NCI-H446 treated with DMSO at 0.1 percent for 48 hours (cell line): ENCODE results near the gene PNN.
"Not testable (repeated sequence)": the region's sequence is repeated elsewhere in the genome, so short reads cannot be mapped to it uniquely, and the experiment has no call there.

Source experiments
- DNase-seq: peaks from one replicate; lab custom pipeline; 2025; lab: John Stamatoyannopoulos, UW

The PNN gene

GRCh38 chr14:39229601-39230110 lies 54.6 kb downstream of the PNN start:
- DNase-seq = no peak

DNA sequence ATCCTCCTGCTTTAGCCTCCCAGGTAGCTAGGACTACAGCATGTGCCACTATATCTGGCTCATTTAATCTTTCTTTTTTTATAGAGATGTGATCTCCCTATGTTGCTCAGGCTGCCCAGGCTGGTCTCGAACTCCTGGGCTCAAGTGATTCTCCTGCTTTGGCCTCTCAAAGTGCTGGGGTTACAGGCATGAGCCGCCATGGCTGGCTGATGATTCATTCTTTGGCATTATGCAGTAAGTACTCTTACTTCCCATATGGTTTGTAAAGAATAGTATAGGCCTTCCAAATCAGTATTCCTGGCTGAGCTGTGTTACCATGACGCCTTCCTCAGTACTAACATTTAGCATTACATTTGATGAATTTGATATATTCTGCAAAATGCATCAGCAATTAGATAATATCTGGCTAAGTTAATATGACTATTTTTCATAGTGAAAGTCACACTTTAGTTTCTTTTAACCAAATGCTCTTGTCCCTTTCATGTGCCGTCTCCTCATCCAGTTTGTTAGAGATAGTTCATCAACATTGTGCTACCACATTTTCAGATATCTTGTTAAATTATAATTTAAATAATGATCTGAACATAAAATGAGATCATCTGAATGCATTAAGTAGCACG lies 55.5 kb downstream of the PNN start:
- peak; percentile 9 for DNase-seq

- not testable (repeated sequence) for DNase-seq
These were observed 56.9 kb downstream of the PNN start for GRCh38 chr14:39231751-39232553.
